K562 (cell line): ENCODE results near the gene RNASET2. TPM values are rescaled to one million over a fixed set of nuclear protein-coding genes. Genes with fewer than 3 reads are reported as not detected.

Experiments used
- ATAC-seq: fragments of 200-7000 bp; cut with Tn5 transposase; 3 replicates; pipeline ENCODE4 v1.9.1; 2020; ENCODE audit warnings: moderate library complexity
- BruUV-seq: library from RNA; stranded (reverse); fragments of 400-500 nt; replicated peaks from 2 replicates; lab custom pipeline; 2021; lab: Mats Ljungman, UMichigan
- CTCF ChIA-PET: fragments of 300-600 bp; formaldehyde crosslinking; extraction: SDS; loops from one replicate; lab custom pipeline; 2021; ENCODE audit warnings: low intra/inter-chr PET ratio; lab: Yijun Ruan, JAX
- POLR2A ChIA-PET: fragments of 300-600, 350-650 bp; sonication (Branson Sonifier 250); formaldehyde crosslinking; extraction: SDS; loops from one replicate; lab custom pipeline; 2021; ENCODE audit warnings: antibody characterized with exemption, inconsistent platforms; lab: Yijun Ruan, JAX
- DNase-seq, 4 experiments: peaks; one replicate each; pipeline versions ENCODE4 v3.0.0 to v3.0.0-alpha.2; 2011 to 2018; ENCODE audit warnings: low spot score in 3 of 4, mixed read lengths in 3 of 4; ENCODE audit errors: extremely low read depth in 1 of 4
- FAIRE-seq: peaks from 2 replicates; lab custom pipeline; 2011; peaks lifted over from hg19 to GRCh38; lab: Jason Lieb, UNC
- H2AFZ ChIP-seq: 2 replicates; pipeline ENCODE4 v1.6.0; 2011; ENCODE audit warnings: low read depth, low read length, control low read depth, inconsistent platforms
- H3K27ac ChIP-seq: fragments of 200-600 bp; 3 replicates; pipeline ENCODE4 v1.8.0; 2011; ENCODE audit warnings: low read depth, mild to moderate bottlenecking, control low read depth, inconsistent platforms, low read length, moderate library complexity, mixed read lengths; ENCODE audit errors: extremely low read depth
- H3K27me3 ChIP-seq, 2 experiments: fragments of 300-600 bp in 1 of 2; 2 replicates in 1 of 2; 3 replicates in 1 of 2; pipeline versions ENCODE4 v1.6.0 to v1.8.0; 2011; ENCODE audit warnings: inconsistent platforms in 2 of 2, low read length in 2 of 2, mild to moderate bottlenecking in 1 of 2, mixed read lengths in 1 of 2, moderate library complexity in 1 of 2; ENCODE audit not compliant: control insufficient read depth in 2 of 2, insufficient read depth in 2 of 2
- H3K36me3 ChIP-seq: fragments of 300-600 bp; 3 replicates; pipeline ENCODE4 v1.8.0; 2011; ENCODE audit warnings: mild to moderate bottlenecking, low read length, inconsistent platforms; ENCODE audit not compliant: control insufficient read depth, insufficient read depth
- H3K4me1 ChIP-seq, 2 experiments: fragments of 200-600 bp in 1 of 2; replicated peaks in 1 of 2; 2 replicates in 1 of 2; 3 replicates in 1 of 2; pipeline versions ENCODE4 v1.5.1 to v1.8.0; 2011; ENCODE audit warnings: inconsistent platforms in 2 of 2, low read length in 2 of 2, mild to moderate bottlenecking in 1 of 2, mixed read lengths in 1 of 2, moderate library complexity in 1 of 2; ENCODE audit not compliant: control insufficient read depth in 2 of 2, insufficient read depth in 2 of 2
- H3K4me2 ChIP-seq: 2 replicates; pipeline ENCODE4 v1.6.1; 2011; ENCODE audit warnings: low read length, control low read depth, inconsistent platforms, mixed read lengths; ENCODE audit not compliant: insufficient read depth
- H3K4me3 ChIP-seq: fragments of 200-600 bp; sonication (generic), shearing (Covaris generic); 2 replicates; pipeline ENCODE4 v1.5.1; 2016; ENCODE audit warnings: control low read depth, inconsistent platforms
- H3K79me2 ChIP-seq: fragments of 200-600 bp; 3 replicates; pipeline ENCODE4 v1.8.0; 2011; ENCODE audit warnings: low read length, inconsistent platforms; ENCODE audit not compliant: control insufficient read depth, insufficient read depth
- H3K9ac ChIP-seq, 2 experiments: 2 replicates each; pipeline versions ENCODE4 v1.6.0 to v1.6.1; 2011; ENCODE audit warnings: low read depth in 2 of 2, low read length in 2 of 2, control low read depth in 1 of 2, inconsistent platforms in 1 of 2, mild to moderate bottlenecking in 1 of 2, mixed read lengths in 1 of 2; ENCODE audit not compliant: insufficient read depth in 1 of 2
- H3K9me1 ChIP-seq: one replicate; pipeline ENCODE4 v1.6.0; 2011; ENCODE audit warnings: inconsistent platforms, mild to moderate bottlenecking, low read length, moderate library complexity; ENCODE audit not compliant: control insufficient read depth, insufficient read depth
- H3K9me3 ChIP-seq: replicated peaks from 2 replicates; pipeline ENCODE4 v1.5.1; 2011; ENCODE audit warnings: low read depth, low read length, inconsistent platforms; ENCODE audit not compliant: control insufficient read depth, insufficient read depth
- H4K20me1 ChIP-seq: replicated peaks from 2 replicates; pipeline ENCODE4 v1.6.1; 2011; ENCODE audit warnings: low read length, inconsistent platforms, mixed read lengths; ENCODE audit not compliant: control insufficient read depth, insufficient read depth
- CCNT2 ChIP-seq: IDR thresholded peaks from 2 replicates; pipeline ENCODE4 v1.6.1; 2011; ENCODE audit warnings: borderline replicate concordance, low read depth, mild to moderate bottlenecking, moderate library complexity, mixed read lengths, low read length; ENCODE audit not compliant: insufficient read length; ENCODE audit errors: extremely low read depth
- FOXA3 ChIP-seq, 2 experiments: fragments of 450-650 bp in 1 of 2; sonication (generic) in 1 of 2; formaldehyde crosslinking; IDR thresholded peaks in 1 of 2; conservative IDR thresholded peaks in 1 of 2; 2 replicates each; pipeline versions ENCODE4 v1.4.0 to v1.8.0; 2020 to 2022; ENCODE audit warnings: mild to moderate bottlenecking in 2 of 2, missing genetic modification reagents in 1 of 2
- HDGF ChIP-seq: fragments of 450-650 bp; IDR thresholded peaks from 2 replicates; pipeline ENCODE4 v1.6.1; 2016
- IFI16 ChIP-seq: fragments of 250-450 bp; sonication (Bioruptor Pico); IDR thresholded peaks from 2 replicates; pipeline ENCODE4 v2.1.2; 2022; ENCODE audit warnings: mild to moderate bottlenecking, inconsistent platforms
- PHF8 ChIP-seq: fragments of 200-600 bp; sonication (generic); IDR thresholded peaks from 2 replicates; pipeline ENCODE4 v1.6.1; 2012; ENCODE audit warnings: mixed run types, mild to moderate bottlenecking, inconsistent platforms, low read length, moderate library complexity, borderline replicate concordance
- WGBS: fragments of 100-300 bp; shearing (Covaris generic); methylation state at CpG from one replicate; pipeline ENCODE4 v1.1.6; 2016; ENCODE audit warnings: low coverage, mixed read lengths; ENCODE audit not compliant: insufficient coverage; ENCODE audit errors: missing lambda C conversion rate; 5-methylcytosine and 5-hydroxymethylcytosine counted together
- in situ Hi-C: fragments of 300-500 bp; cut with MboI; formaldehyde crosslinking; loops from 4 replicates; pipeline ENCODE4 v1.15.0; 2018; ENCODE audit warnings: inconsistent platforms, mixed read lengths
- intact Hi-C: fragments of 100-400 bp; cut with micrococcal nuclease; formaldehyde crosslinking; loops from 2 replicates; pipeline ENCODE4 v1.14.2; 2022
- polyA plus RNA-seq, 8 experiments: library from polyadenylated mRNA; depleted of rRNA in 4 of 8; stranded (reverse) in 5 of 8; unstranded in 3 of 8; fragments of >200 nt; fragmentation: Nextera tagmentation in 2 of 8; fragmentation: Illumina TruSeq in 1 of 8; extraction: Ambion mirVana in 2 of 8; extraction: Trizol in 1 of 8; gene quantifications; 2 replicates each; pipeline versions ENCODE4 v1.2.1 to v1.2.3, GENCODE V29; 2011 to 2014; ENCODE audit warnings: inconsistent platforms in 1 of 8, missing spikeins in 1 of 8
- total RNA-seq, 7 experiments: library from RNA; depleted of rRNA in 6 of 7; stranded (reverse); fragments of >200 nt in 6 of 7; fragmentation: Illumina TruSeq in 2 of 7; extraction: Trizol in 2 of 7; gene quantifications; 2 replicates each; pipeline versions ENCODE4 v1.2.1 to v1.2.3, GENCODE V29; 2011 to 2021; ENCODE audit warnings: low replicate concordance in 1 of 7
- TF ChIP-seq, protein P1 (sequence below), 2 experiments: fragments of 450-650 bp in 1 of 2; sonication (generic) in 1 of 2; formaldehyde crosslinking in 1 of 2; IDR thresholded peaks in 1 of 2; conservative IDR thresholded peaks in 1 of 2; 2 replicates each; pipeline versions ENCODE4 v1.6.1 to v1.8.1; 2016 to 2023; ENCODE audit warnings: mild to moderate bottlenecking in 2 of 2, moderate library complexity in 2 of 2, inconsistent platforms in 1 of 2, missing genetic modification reagents in 1 of 2
- TF ChIP-seq, protein P2 (sequence below): fragments of 450-650 bp; formaldehyde crosslinking; IDR thresholded peaks from 2 replicates; pipeline ENCODE4 v1.4.0; 2020; ENCODE audit warnings: mild to moderate bottlenecking, moderate library complexity
- TF ChIP-seq, protein P3 (sequence below): fragments of 250-450 bp; sonication (Bioruptor Pico); IDR thresholded peaks from 2 replicates; pipeline ENCODE4 v1.5.0; 2022; ENCODE audit warnings: mild to moderate bottlenecking

RNASET2 gene
- total and polyA plus RNA-seq, 9 of the 15 experiments (the other 6 are each of a cell fraction or from before 2014, with no cell fraction given): 7.4 to 141 (median 91.3) TPM

DNA sequence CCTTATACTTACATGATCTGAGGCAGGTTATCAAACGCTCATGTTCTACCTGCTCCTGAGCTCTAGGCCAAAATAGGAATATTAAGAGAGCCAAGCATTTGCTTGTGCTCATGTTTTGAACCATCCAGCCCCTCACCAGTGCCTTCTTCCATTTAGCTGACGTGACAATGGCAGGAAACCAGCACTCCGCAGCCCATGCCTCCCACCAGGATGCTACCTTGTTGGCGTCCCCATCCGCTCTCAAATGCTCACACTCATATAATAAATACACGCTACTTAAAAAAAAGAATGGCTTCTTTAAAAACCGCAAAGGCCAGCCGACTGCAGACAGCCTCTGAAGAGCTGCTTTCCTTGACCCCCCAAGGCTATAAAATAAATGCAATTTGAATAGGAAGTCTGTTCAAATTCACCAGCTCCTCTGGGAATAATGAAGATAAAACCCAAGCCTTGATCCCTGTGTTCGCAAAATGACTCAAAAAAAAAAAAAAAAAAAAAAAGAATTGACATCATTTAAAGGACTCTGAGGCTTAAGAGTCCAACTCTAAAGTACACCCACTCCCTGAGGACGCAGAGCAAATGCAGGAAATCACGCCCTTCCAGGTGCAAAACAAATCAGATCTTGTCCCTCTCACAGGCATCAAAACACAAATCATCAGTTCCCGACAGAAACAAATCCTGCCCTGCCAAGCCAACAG is 29.0 kb downstream of the RNASET2 start:
- no peaks in the 10 kb centered on the region for H3K79me2 ChIP-seq
- peaks cover 13 to 18% of the 10 kb centered on the region in 2 experiments for H3K4me1 ChIP-seq
- intact Hi-C loops: no loop called here
- BruUV-seq: TSS peak; percentile 26
- H3K36me3 ChIP-seq: peaks cover 5% of the 10 kb centered on the region; the same call in 2 of the 3 replicates
- TF ChIP-seq, protein P1, sequence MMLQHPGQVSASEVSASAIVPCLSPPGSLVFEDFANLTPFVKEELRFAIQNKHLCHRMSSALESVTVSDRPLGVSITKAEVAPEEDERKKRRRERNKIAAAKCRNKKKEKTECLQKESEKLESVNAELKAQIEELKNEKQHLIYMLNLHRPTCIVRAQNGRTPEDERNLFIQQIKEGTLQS (IDR thresholded peaks at IDR 0.05): no peak
- TF ChIP-seq, protein P1 (CRISPR knock-in tag; conservative IDR thresholded peaks at IDR 0.05): no peak
- TF ChIP-seq IFI16 (CRISPR knock-in tag) (no peak), FOXA3 (CRISPR knock-in tag; conservative IDR thresholded peaks at IDR 0.05 in 1 of 2, IDR thresholded peaks at IDR 0.05 in 1 of 2) (no peak), HDGF (no peak), CCNT2 (no peak), PHF8 (no peak)
- TF ChIP-seq, protein P2, sequence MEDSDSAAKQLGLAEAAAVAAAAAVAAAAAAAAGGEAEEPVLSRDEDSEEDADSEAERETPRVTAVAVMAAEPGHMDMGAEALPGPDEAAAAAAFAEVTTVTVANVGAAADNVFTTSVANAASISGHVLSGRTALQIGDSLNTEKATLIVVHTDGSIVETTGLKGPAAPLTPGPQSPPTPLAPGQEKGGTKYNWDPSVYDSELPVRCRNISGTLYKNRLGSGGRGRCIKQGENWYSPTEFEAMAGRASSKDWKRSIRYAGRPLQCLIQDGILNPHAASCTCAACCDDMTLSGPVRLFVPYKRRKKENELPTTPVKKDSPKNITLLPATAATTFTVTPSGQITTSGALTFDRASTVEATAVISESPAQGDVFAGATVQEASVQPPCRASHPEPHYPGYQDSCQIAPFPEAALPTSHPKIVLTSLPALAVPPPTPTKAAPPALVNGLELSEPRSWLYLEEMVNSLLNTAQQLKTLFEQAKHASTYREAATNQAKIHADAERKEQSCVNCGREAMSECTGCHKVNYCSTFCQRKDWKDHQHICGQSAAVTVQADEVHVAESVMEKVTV (CRISPR knock-in tag): no peak
- TF ChIP-seq, protein P3, sequence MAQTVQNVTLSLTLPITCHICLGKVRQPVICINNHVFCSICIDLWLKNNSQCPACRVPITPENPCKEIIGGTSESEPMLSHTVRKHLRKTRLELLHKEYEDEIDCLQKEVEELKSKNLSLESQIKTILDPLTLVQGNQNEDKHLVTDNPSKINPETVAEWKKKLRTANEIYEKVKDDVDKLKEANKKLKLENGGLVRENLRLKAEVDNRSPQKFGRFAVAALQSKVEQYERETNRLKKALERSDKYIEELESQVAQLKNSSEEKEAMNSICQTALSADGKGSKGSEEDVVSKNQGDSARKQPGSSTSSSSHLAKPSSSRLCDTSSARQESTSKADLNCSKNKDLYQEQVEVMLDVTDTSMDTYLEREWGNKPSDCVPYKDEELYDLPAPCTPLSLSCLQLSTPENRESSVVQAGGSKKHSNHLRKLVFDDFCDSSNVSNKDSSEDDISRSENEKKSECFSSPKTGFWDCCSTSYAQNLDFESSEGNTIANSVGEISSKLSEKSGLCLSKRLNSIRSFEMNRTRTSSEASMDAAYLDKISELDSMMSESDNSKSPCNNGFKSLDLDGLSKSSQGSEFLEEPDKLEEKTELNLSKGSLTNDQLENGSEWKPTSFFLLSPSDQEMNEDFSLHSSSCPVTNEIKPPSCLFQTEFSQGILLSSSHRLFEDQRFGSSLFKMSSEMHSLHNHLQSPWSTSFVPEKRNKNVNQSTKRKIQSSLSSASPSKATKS: no peak
- no peak overlapping the region for H2AFZ ChIP-seq
- no peak overlapping the region for H3K4me3 ChIP-seq
- H3K9ac ChIP-seq: no peak overlapping the region
- DNase-seq (no peak), ATAC-seq (no peak), FAIRE-seq (no peak)
- no peaks in the 10 kb centered on the region for H3K9me1 ChIP-seq
- no peak overlapping the region for H3K4me2 ChIP-seq
- in situ Hi-C loops: no loop called here
- POLR2A ChIA-PET: interaction anchor here (0.5 to 1.6 kb wide), 3 partner anchors 9 to 62 kb away, joined by 3 to 6 read pairs (median 3); no protein-coding TSS in a partner anchor
- WGBS: 67% methylated on average over 12 of the region's 12 CpGs
- H4K20me1 ChIP-seq: no peaks in the 10 kb centered on the region
- H3K27ac ChIP-seq: no peak overlapping the region
- H3K27me3 ChIP-seq: no peaks in the 10 kb centered on the region
- CTCF ChIA-PET: interaction anchor here (0.6 kb wide), 1 partner anchor 37 kb away, joined by 3 read pairs; no protein-coding TSS in a partner anchor
- no peaks in the 10 kb centered on the region for H3K9me3 ChIP-seq
